K562 (cell line): ENCODE results near the gene OCEL1. TPM values are rescaled to one million over a fixed set of nuclear protein-coding genes. Genes with fewer than 3 reads are reported as not detected.

Experiments
- ARID4B ChIP-seq: sonication (generic); formaldehyde crosslinking; IDR thresholded peaks from 2 replicates; pipeline ENCODE4 v1.8.0; 2022; ENCODE audit warnings: mild to moderate bottlenecking, missing genetic modification reagents
- ATF4 ChIP-seq: fragments of 450-650 bp; formaldehyde crosslinking; IDR thresholded peaks from 2 replicates; pipeline ENCODE4 v1.4.0; 2022; ENCODE audit warnings: mild to moderate bottlenecking, moderate library complexity
- GABPA ChIP-seq: fragments of 200-800 bp; sonication (Bioruptor generic); conservative IDR thresholded peaks from 2 replicates; pipeline ENCODE4 v1.6.1; 2016; ENCODE audit warnings: low read depth, missing genetic modification characterization, missing compliant biosample characterization
- GATAD2B ChIP-seq: fragments of 450-650 bp; IDR thresholded peaks from 2 replicates; pipeline ENCODE4 v1.6.1; 2017; ENCODE audit warnings: mild to moderate bottlenecking, borderline replicate concordance
- POLR2A ChIP-seq: fragments of 450-650 bp; conservative IDR thresholded peaks from 2 replicates; pipeline ENCODE4 v1.6.1; 2016
- POLR2AphosphoS5 ChIP-seq: IDR thresholded peaks from 2 replicates; pipeline ENCODE4 v1.6.1; 2011; ENCODE audit warnings: mild to moderate bottlenecking, low read depth, low read length, moderate library complexity; ENCODE audit not compliant: control insufficient read depth, insufficient read depth
- RBFOX2 ChIP-seq: fragments of 200-400 bp; formaldehyde crosslinking; IDR thresholded peaks from 2 replicates; pipeline ENCODE4 v1.6.1; 2017; ENCODE audit warnings: low read depth, mild to moderate bottlenecking, low read length, moderate library complexity
- TAF1 ChIP-seq: IDR thresholded peaks from 2 replicates; pipeline ENCODE4 v1.6.1; 2011; ENCODE audit warnings: mild to moderate bottlenecking, low read length, moderate library complexity; ENCODE audit not compliant: insufficient read depth, control insufficient read depth, severe bottlenecking; ENCODE audit errors: extremely low read depth
- TOE1 ChIP-seq, 2 experiments: fragments of 450-650 bp in 1 of 2; sonication (generic) in 1 of 2; formaldehyde crosslinking in 1 of 2; IDR thresholded peaks; 2 replicates each; pipeline versions ENCODE4 v1.7.1 to v1.8.0; 2016 to 2022; ENCODE audit warnings: borderline replicate concordance in 2 of 2, mild to moderate bottlenecking in 2 of 2, antibody characterized with exemption in 1 of 2, inconsistent platforms in 1 of 2, low read depth in 1 of 2, missing genetic modification reagents in 1 of 2, moderate library complexity in 1 of 2
- ZBTB7A ChIP-seq: IDR thresholded peaks from 2 replicates; pipeline ENCODE4 v1.6.1; 2011; ENCODE audit warnings: low read depth, mild to moderate bottlenecking, low read length, moderate library complexity, borderline replicate concordance; ENCODE audit not compliant: control insufficient read depth
- ZNF395 ChIP-seq: fragments of 200-800 bp; sonication (Bioruptor generic); IDR thresholded peaks from 2 replicates; pipeline ENCODE4 v1.6.1; 2017; ENCODE audit warnings: missing genetic modification characterization, missing compliant biosample characterization
- ZNF707 ChIP-seq: fragments of 250-450 bp; sonication (Bioruptor Pico); conservative IDR thresholded peaks from 2 replicates; pipeline ENCODE4 v1.8.0; 2022; ENCODE audit warnings: inconsistent platforms, mild to moderate bottlenecking, moderate library complexity
- ZNF766 ChIP-seq: fragments of 200-800 bp; sonication (Bioruptor generic); conservative IDR thresholded peaks from 2 replicates; pipeline ENCODE4 v1.6.1; 2016; ENCODE audit warnings: missing genetic modification characterization, missing compliant biosample characterization
- ZNF79 ChIP-seq: fragments of 250-450 bp; sonication (Bioruptor Pico); IDR thresholded peaks from 2 replicates; pipeline ENCODE4 v1.4.0; 2020; ENCODE audit warnings: low read depth, mild to moderate bottlenecking, moderate library complexity
- polyA plus RNA-seq, 8 experiments: library from polyadenylated mRNA; depleted of rRNA in 4 of 8; stranded (reverse) in 5 of 8; unstranded in 3 of 8; fragments of >200 nt; fragmentation: Nextera tagmentation in 2 of 8; fragmentation: Illumina TruSeq in 1 of 8; extraction: Ambion mirVana in 2 of 8; extraction: Trizol in 1 of 8; gene quantifications; 2 replicates each; pipeline versions ENCODE4 v1.2.1 to v1.2.3, GENCODE V29; 2011 to 2014; ENCODE audit warnings: inconsistent platforms in 1 of 8, missing spikeins in 1 of 8
- total RNA-seq, 7 experiments: library from RNA; depleted of rRNA in 6 of 7; stranded (reverse); fragments of >200 nt in 6 of 7; fragmentation: Illumina TruSeq in 2 of 7; extraction: Trizol in 2 of 7; gene quantifications; 2 replicates each; pipeline versions ENCODE4 v1.2.1 to v1.2.3, GENCODE V29; 2011 to 2021; ENCODE audit warnings: low replicate concordance in 1 of 7
- TF ChIP-seq, protein P1 (sequence below), 3 experiments: fragments of 200-800 bp in 1 of 3; sonication (Bioruptor generic) in 1 of 3; sonication (generic) in 1 of 3; formaldehyde crosslinking in 1 of 3; IDR thresholded peaks; 2 replicates each; pipeline versions ENCODE4 v1.6.1 to v1.8.0; 2016 to 2022; ENCODE audit warnings: mild to moderate bottlenecking in 2 of 3, missing compliant biosample characterization in 2 of 3, missing genetic modification characterization in 2 of 3, missing genetic modification reagents in 1 of 3

OCEL1 gene
- total and polyA plus RNA-seq, 9 of the 15 experiments (the other 6 are each of a cell fraction or from before 2014, with no cell fraction given): 8.0 to 38.0 (median 12.4) TPM

- TF ChIP-seq POLR2AphosphoS5 (0 out of 2 replicates have a peak, but pooled peaks have one; percentile 56), POLR2A (0 out of 2 replicates have a peak, but pooled peaks have one; percentile 39), ATF4 (CRISPR knock-in tag) (no peak), ZBTB7A (peak; percentile 31; the same call in 1 of the 2 replicates), GABPA (tag) (peak; percentile 63), RBFOX2 (peak; percentile 36), ZNF79 (CRISPR knock-in tag) (no peak), TAF1 (peak; percentile 64), ZNF707 (CRISPR knock-in tag) (no peak), TOE1 (IDR thresholded peaks at IDR 0.05; ENCODE audit: borderline replicate concordance) (no peak), TOE1 (CRISPR knock-in tag; IDR thresholded peaks at IDR 0.05; ENCODE audit: borderline replicate concordance, low read depth) (no peak), ZNF766 (CRISPR knock-in tag) (0 out of 2 replicates have a peak, but pooled peaks have one; percentile 1), ZNF395 (CRISPR knock-in tag) (peak; percentile 64; the same call in 1 of the 2 replicates), GATAD2B (0 out of 2 replicates have a peak, but pooled peaks have one; percentile 8), ARID4B (peak; percentile 15; the same call in 1 of the 2 replicates)
- TF ChIP-seq, protein P1, sequence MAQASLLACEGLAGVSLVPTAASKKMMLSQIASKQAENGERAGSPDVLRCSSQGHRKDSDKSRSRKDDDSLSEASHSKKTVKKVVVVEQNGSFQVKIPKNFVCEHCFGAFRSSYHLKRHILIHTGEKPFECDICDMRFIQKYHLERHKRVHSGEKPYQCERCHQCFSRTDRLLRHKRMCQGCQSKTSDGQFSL (CRISPR knock-in tag; IDR thresholded peaks at IDR 0.05): 0 out of 2 replicates have a peak, but pooled peaks have one; percentile 30
- TF ChIP-seq, protein P1 (tag; IDR thresholded peaks at IDR 0.05): peak in 1 of 2 experiments; percentile 90; a peak in 2 of 4 replicates
Observed at GRCh38 chr19:17235971-17236777, 10.1 kb downstream of the OCEL1 start (continued).
